H1 (cell line): ENCODE results near the gene EPB41L5. TPM values are rescaled to one million over a fixed set of nuclear protein-coding genes. Genes with fewer than 3 reads are reported as not detected.
A peak's percentile ranks its signal among the peaks of the same experiment; 100 is the strongest.

Experiments
- BACH1 ChIP-seq: IDR thresholded peaks from 2 replicates; pipeline ENCODE4 v1.6.1; 2012; ENCODE audit warnings: low read length, improper control_type of control experiment
- CBX8 ChIP-seq: fragments of 300-800, 300-1000 bp; sonication (generic); IDR thresholded peaks from 2 replicates; pipeline ENCODE4 v1.7.1; 2016; ENCODE audit warnings: low read depth, low read length, borderline replicate concordance
- SIN3A ChIP-seq, 2 experiments: IDR thresholded peaks in 1 of 2; conservative IDR thresholded peaks in 1 of 2; 2 replicates each; pipeline ENCODE4 v1.6.1; 2011 to 2012; ENCODE audit warnings: low read length in 2 of 2, improper control_type of control experiment in 1 of 2, low read depth in 1 of 2, mild to moderate bottlenecking in 1 of 2
- SIX5 ChIP-seq: IDR thresholded peaks from 2 replicates; pipeline ENCODE4 v1.6.1; 2011; ENCODE audit warnings: mild to moderate bottlenecking, low read depth, low read length
- TAF7 ChIP-seq: optimal IDR thresholded peaks from 2 replicates; pipeline ENCODE3; 2011; ENCODE audit warnings: low read depth, mild to moderate bottlenecking, inconsistent platforms, low read length, moderate library complexity, borderline replicate concordance
- YY1 ChIP-seq: IDR thresholded peaks from 2 replicates; pipeline ENCODE4 v1.6.1; 2011; ENCODE audit warnings: low read depth, mild to moderate bottlenecking, low read length
- polyA plus RNA-seq, 7 experiments: library from polyadenylated mRNA; depleted of rRNA in 3 of 7; stranded (reverse) in 5 of 7; unstranded in 2 of 7; fragments of >200 nt in 5 of 7; fragments of 200-250 nt in 2 of 7; gene quantifications; 1 replicate in 5 of 7; 2 replicates in 1 of 7; 4 replicates in 1 of 7; pipeline versions ENCODE4 v1.2.1 to v1.2.3, GENCODE V29; 2011 to 2013; ENCODE audit warnings: missing spikeins in 2 of 7, mixed read lengths in 2 of 7
- total RNA-seq: library from RNA; stranded (reverse); fragmentation: NEBNext Ultra II Directional; extraction: Animal tissue kit (Norgen Biotek cat#: 25700); gene quantifications from 2 replicates; pipeline ENCODE4 v1.2.1, GENCODE V29; 2021
- TF ChIP-seq, protein P1 (sequence below): IDR thresholded peaks from 2 replicates; pipeline ENCODE4 v1.6.1; 2011; ENCODE audit warnings: low read depth, mild to moderate bottlenecking, low read length; ENCODE audit not compliant: insufficient read depth
- TF ChIP-seq, protein P2 (sequence below): IDR thresholded peaks from 2 replicates; pipeline ENCODE4 v1.6.1; 2012; ENCODE audit warnings: inconsistent platforms
- TF ChIP-seq, protein P3 (sequence below), 3 experiments: IDR thresholded peaks; 1 replicate in 2 of 3; 2 replicates in 1 of 3; pipeline versions ENCODE4 v1.5.1 to v1.6.1; 2011; ENCODE audit warnings: low read length in 3 of 3, mild to moderate bottlenecking in 3 of 3, inconsistent platforms in 2 of 3, low read depth in 1 of 3, moderate library complexity in 1 of 3; ENCODE audit not compliant: insufficient read depth in 1 of 3; ENCODE audit errors: control extremely low read depth in 1 of 3

The EPB41L5 gene
- total and polyA plus RNA-seq, 2 of the 8 experiments (the other 6 are each of a cell fraction or from before 2014, with no cell fraction given): 13.5 to 32.3 TPM

DNA sequence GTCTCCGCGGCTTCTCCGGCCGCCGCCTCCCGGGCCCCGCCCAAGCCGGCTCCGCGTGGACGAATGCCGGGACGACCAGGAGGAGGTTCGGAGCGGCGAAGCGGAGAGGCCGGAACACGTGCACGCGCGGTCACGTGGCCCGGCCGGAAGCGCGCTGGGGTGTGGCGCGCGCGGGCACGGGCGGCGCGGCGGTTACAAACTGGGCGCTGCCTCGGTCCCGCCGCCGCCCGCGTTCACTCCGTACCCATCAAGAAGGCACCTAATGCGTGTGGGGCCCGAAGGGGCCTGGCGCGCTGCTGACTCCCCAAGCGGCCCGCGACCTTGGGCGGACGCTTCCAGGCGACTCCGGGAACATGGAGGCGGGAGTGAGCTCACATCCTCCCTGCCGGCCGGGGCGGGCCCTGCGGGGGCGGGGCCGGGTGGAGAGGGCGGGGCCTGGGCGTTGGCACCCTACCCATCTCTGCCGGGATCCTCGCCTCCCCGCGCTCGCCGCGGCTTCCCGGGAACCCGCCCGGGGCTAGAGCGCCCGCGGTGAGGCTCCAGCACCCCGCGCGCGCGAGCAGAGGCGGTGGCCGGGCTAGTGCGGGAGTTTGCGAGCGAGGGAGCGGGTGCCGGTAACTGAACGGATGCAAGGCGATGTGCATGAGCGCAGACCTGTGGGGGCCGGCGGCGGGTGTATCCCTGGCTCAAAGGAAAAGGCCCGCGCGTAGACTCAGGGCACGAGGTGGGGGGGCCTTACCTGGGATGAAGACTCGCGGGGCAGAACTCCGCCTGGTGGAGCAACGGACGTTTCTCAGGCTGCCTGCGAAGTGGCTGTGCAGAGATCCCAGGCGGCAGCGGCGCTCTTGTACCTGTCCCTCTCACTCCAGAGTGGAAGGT, 210.4 kb downstream of the EPB41L5 start, which contains the start of gene TMEM185B (continued):
- no peak for TF ChIP-seq YY1
- no peak for TF ChIP-seq SIX5
- TF ChIP-seq, protein P1, sequence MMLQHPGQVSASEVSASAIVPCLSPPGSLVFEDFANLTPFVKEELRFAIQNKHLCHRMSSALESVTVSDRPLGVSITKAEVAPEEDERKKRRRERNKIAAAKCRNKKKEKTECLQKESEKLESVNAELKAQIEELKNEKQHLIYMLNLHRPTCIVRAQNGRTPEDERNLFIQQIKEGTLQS: peak; percentile 63; the same call in 1 of the 2 replicates
- TF ChIP-seq, protein P2, sequence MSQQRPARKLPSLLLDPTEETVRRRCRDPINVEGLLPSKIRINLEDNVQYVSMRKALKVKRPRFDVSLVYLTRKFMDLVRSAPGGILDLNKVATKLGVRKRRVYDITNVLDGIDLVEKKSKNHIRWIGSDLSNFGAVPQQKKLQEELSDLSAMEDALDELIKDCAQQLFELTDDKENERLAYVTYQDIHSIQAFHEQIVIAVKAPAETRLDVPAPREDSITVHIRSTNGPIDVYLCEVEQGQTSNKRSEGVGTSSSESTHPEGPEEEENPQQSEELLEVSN: peak; percentile 97
- 0 out of 2 replicates have a peak, but pooled peaks have one; percentile 12 for TF ChIP-seq BACH1
- TF ChIP-seq CBX8: no peak
- TF ChIP-seq SIN3A (conservative IDR thresholded peaks at IDR 0.05 in 1 of 2, IDR thresholded peaks at IDR 0.05 in 1 of 2; ENCODE audit: low read depth in 1 of 2, low read length in 2 of 2): no peak
- TF ChIP-seq, protein P3, sequence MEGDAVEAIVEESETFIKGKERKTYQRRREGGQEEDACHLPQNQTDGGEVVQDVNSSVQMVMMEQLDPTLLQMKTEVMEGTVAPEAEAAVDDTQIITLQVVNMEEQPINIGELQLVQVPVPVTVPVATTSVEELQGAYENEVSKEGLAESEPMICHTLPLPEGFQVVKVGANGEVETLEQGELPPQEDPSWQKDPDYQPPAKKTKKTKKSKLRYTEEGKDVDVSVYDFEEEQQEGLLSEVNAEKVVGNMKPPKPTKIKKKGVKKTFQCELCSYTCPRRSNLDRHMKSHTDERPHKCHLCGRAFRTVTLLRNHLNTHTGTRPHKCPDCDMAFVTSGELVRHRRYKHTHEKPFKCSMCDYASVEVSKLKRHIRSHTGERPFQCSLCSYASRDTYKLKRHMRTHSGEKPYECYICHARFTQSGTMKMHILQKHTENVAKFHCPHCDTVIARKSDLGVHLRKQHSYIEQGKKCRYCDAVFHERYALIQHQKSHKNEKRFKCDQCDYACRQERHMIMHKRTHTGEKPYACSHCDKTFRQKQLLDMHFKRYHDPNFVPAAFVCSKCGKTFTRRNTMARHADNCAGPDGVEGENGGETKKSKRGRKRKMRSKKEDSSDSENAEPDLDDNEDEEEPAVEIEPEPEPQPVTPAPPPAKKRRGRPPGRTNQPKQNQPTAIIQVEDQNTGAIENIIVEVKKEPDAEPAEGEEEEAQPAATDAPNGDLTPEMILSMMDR (IDR thresholded peaks at IDR 0.05; ENCODE audit: control extremely low read depth in 1 of 3, insufficient read depth in 1 of 3, low read depth in 1 of 3, low read length in 3 of 3): peak; percentile 30 to 50 (median 49); a peak in 3 of 4 replicates
- TF ChIP-seq TAF7: no peak
